Stimulated activated CD4-positive, alpha-beta T cell treated with anti-CD3 and anti-CD28 coated beads, Interleukin-12 subunit alpha, Interleukin-12 subunit beta, amount 100 ng/mL, for 24 hours (primary cell): ENCODE measurements around the gene SAXO1.

Experiments
- DNase-seq, 2 experiments: peaks; one replicate each; pipeline ENCODE4 v3.0.0-alpha.2; 2020; ENCODE audit warnings: low read depth in 2 of 2

The SAXO1 gene

DNA sequence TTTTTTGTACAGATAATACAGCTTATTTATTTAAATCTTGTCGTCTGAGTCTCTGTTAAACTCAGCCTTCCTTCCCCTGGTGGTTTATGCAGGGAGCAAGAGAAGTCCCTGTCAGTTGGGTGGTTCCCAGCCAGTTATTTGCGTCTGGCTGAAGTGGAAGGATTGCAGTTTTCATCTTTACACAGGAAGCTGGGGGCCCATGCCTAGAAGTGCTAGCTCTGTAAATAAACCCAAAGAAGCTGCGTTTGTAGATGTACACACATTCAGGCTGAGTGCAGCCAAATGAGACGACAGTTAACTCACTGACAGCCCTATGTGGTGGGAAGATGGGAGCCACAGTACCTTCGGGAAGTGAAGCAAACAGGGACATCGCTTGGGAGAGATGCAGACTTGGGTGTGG, 122.1 kb downstream of the SAXO1 start:
- DNase-seq, result no peak

DNA sequence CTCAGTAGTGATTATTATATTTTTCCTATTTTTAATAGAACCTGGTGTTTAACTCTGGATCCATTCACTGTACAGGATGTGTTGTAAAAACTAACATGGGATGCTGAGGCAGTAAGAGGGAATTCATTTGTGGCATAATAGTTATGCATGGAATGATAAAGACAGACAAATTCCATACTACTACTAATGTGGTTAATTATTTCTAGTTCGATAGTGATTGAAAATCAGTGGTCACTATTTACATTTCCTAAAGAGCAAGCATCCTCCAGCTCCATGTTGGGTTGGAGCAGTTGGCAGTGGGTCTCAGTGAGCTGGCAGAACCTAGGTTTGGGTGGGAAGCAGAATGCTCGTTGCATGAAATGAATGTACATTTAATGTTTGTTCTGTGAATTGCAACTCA, 122.6 kb downstream of the SAXO1 start:
- DNase-seq, result no peak

DNA sequence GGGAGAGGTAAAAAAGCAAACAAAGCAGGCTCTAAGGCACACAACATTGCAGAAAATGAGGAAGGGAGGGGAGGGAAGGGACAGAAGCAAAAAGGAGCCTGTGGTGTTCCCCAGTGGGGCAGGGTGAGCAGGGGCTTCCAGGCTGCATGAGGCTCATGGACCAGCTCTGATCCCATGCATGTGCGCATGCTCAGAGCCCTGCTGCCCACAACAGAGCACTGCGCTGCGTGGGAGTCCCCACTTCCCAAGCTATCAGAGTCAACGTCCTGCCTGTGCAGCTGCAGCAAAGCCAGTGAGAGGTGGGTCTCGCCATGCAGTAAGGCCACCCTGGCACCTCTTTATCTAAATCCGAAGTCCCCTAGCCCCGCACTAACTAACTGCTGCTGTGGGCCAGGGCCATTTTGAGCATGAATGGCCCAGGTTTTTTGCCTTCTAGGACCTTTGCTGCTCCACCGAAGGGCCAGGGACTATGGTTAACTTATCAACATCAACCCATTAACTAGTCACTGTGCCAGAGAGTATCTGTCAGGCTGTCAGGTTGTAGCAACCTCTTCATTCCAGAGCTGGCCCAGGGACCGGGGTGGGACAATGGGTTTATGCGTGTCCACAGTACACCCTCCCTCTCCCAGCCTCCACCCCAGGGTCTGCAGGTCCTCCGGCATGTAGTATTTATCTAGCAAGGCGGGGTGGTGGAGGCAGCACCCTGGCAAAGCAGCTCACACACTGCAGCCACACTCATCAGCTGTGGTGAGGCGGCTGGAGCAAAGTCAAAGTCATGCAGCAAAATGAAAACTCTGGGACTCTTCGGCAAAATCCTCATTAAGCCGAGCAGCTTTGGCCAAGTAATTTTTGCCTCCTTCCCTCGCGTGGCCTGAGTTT, 123.6 kb downstream of the SAXO1 start:
- DNase-seq, result no peak

DNA sequence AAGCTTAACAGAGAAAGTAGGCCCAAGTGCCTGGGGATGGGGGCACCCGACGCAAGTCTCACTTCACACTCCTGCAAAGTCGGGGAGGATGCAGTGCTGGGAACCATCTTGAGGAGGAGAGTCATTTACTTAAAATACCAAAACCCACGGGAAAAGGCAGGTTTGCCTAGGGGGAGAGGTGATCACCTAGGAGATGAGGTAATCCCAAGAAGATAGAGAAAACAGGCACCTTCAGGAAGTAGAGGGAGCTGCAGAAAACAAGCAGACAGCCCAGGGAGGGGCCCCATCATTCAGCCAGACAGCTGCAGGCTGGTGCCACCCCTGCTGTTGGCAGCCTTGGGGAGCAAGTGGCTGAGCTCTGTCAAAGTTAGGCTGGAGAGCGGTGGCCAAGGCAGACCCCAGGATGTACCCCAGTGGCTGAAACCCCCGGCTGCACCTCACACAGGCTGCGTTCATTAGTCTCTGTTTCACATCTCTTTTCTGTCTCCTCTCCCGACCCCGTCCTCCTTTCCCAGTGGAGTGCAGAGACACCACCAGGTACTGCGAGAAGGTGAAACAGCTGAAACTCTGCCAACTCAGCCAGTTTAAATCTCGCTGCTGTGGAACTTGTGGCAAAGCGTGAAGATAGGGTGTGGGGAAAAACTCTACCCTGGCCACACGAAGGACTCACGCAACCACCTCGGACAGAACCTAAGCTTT, 124.9 kb downstream of the SAXO1 start:
- DNase-seq, result no peak

DNA sequence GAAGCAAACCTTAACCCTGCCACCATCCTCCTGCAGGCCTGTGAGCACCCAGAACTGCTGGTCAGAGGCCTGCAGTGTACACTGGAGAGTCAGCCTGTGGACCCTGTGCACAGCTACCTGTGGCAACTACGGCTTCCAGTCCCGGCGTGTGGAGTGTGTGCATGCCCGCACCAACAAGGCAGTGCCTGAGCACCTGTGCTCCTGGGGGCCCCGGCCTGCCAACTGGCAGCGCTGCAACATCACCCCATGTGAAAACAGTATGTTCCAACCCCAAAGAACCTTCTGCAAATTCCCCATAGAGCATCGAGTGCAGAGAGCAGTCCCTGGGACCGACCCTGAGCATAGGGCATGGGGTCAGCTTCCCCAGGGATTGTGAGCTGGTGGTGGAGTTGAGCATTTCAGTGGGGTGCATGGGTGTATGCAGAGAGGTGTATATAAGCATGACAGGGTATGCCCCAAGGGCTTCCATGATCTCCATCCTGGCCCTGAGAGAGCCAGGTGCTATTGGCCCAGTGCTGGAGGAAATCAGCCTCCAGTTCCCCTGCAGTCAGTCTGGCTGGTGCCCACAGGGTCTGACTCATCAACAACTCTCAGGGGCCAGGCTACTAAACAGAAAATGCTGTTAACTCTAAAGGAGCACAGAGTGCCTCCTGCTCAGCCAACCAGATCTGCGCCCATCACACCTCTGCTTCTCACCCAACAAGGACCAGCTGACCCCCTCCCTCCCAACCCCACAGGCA, 126.2 kb downstream of the SAXO1 start:
- no peak for DNase-seq

DNA sequence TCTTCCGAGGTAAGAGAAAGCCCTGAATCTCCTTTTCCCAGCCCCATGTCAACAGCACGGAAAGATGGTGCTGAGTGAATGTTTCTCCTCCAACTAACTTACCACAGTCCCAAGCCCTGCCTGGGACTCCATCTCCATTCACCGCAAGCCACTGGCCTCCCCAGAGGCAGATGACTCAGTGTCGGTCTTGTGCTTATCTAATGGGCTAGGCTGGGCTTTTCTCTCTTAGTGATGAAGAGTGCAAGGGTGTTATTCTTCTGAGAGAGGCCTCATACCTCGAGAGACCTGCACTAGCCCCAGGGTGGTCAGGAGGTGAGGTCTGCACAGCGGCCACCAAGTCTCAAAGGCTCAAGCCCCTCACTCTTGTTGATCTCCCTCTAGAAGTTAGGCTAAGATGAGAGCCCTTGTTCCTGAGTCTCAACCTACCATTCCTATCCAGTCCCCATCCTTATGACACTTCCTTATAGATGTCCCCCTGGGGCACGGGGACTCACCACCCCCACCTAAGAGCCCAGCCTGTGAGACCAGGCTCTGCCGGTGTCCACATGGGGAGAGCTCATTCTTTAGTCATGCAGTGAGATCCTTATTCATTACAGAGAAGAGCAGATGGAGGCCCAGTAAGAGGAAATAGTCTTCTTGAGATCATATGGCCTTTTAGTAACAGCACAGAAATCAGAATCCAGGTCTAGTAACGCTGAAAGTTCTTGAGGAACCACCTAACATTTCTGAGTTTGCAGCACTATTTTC, 127.0 kb downstream of the SAXO1 start:
- DNase-seq, result no peak

DNA sequence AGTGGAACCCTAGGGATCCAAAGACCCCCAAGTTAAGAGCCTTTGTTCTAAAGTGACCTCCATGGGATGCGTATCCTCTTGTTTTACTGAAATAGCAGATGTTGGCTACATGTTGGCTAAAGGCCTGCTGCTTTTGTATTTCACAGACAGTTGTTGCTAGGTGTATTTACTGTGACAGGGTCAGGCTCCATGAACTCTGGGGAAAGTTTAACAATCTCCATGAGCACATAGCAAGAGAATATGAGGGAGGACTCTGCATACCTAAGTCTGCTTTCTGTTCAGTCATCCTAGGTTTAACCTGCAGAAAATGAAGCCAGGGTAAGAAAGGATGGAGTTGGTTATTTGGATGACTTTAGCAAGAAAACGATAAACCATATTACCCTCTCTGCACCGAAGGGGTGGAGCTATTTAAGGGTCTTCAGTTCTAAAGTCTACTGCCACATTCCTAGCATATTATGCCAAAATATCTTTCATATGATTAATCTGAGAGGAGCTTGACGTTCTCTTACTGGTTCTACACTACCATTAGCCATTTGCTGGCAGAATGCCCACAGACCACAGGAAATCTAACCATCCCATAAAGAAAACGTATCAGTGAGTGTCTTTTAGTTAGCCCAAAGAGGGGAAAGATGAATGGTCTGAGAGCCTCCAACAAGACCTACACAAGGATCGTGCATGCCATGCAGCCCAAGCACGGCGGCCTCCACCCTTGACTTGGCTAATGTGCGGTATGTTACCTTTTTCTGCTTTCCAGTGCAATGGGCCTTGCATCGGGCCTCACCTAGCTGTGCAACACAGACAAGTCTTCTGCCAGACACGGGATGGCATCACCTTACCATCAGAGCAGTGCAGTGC, 127.8 kb downstream of the SAXO1 start:
- DNase-seq, result no peak

DNA sequence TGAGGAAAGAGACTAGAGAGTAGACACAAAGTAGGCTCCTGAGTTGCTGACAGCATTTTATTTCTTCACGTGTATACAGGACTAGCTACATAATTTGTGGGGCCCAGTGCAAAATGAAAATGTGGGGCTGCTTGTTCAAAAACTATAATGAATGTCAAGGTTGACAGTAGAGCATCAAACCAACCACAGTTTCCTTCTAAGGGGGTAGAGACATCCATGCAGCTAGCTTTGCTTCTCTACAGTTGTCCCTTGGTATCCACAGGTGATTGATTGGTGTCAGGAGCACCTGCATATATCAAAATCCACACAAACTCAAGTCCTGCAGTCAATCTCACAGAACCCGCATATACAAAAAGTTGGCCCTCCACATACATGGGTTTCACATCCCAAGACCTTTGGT, 129.6 kb downstream of the SAXO1 start:
- no peak for DNase-seq

DNA sequence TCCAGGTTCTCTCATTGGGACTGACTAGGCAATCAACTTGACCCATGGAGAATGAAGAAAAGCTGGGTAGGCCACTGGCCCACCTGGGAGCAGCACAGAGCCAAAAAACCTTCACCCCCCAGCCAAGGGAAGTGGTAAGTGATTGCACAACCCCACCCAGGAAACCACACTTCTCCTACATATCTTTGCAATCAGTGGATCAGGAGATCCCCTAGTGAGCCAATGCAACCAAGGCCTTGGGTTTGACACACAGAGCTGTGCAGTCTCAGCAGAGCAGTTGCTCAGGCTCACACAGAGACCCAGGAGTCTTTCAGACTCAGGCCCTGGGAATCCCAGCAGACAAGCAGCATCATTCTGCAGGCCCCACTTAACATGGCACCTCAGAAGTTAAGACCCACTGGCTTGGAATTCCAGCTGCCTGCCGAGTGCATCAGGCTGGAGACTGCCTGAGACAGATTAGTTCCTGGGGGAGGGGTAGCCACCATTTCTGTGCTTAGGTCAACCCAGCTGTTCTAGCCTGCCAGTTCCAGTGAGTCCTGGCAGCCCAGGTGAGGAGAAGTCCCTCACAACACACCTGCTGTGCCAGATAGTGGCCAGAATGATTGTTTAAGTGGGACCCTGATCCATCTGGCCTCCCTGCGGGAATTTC, 136.4 kb downstream of the SAXO1 start:
- no peak for DNase-seq

DNA sequence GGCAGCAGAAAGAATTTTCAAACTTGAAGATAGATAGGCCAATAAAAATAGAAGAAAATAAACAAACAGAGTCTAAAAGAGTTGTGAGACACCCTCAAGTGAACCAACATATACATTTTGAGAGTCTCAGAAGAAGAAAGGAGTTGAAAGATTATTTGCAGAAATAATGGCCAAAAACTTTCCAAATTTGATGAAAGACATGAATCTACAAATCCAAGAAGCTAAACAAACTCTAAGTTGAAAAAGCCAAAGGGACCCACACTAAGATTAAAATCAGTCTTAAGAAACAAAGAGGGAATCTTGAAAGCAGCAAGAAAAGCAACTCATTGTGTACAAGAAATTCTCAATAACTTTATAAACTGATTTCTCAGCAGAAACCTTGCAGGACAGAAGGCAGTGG, 137.0 kb downstream of the SAXO1 start:
- DNase-seq, result no peak

DNA sequence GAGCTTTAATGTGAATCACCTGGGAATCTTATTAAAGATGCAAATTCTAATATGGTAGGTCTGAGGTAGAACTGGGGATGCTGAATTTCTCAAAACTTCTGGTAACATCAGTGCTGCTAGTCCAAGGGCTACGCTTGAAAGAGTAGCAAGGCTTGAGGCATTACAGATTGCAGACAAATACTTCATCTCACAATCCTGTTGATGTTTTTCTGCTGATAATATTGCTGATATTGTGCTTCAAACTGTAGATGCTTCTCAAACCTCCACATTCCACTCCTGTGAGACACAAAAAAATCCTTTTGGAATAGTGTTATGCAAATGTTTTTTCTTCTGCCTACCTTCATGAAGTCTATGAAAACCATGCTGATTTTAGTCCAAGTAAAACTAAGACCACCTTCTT, 139.5 kb downstream of the SAXO1 start:
- DNase-seq, result no peak

DNA sequence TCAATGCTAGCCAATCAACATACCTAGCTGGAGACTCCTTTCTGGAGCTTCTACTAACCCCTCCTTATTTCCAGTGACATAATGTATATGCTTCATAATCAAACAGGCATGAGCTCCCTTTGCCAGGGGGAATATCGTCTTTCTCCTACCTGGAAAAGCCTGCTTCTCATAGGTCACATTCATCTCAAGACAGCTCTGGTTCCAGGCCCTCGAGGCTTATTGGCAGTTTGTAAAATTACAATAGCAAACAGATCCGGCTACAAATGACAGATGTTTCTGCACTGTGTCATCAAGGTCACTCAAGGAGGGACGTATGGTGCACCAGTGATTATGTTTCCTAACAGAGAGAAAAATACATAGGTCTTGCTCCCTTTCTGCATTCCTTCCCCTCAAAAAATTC, 140.0 kb downstream of the SAXO1 start:
- no peak for DNase-seq

DNA sequence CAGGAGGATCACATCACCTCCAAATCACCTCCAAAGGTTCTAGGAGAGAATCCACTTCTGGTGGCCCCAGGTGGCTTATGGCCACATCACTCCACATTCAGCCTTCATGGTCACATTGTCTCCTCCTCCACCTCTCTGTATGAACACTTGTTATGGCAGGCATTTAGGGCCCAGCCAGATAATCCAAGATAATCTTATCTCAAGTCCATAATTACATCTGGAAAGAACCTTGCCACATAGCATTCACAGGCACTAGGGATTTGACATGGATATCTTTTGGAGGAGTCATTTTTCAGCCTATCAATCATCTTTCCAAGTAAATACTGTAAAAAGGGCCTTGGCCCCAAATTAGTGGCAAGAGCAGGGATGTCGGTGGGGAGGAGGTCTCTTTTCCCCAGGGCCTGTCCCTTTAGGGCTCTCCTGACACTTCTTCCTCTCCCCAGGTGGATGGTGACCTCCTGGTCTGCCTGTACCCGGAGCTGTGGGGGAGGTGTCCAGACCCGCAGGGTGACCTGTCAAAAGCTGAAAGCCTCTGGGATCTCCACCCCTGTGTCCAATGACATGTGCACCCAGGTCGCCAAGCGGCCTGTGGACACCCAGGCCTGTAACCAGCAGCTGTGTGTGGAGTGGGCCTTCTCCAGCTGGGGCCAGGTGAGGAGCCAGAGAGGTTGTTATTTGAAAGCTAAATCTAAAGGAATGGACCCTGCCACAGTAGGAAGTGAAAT, 140.9 kb downstream of the SAXO1 start:
- no peak for DNase-seq

DNA sequence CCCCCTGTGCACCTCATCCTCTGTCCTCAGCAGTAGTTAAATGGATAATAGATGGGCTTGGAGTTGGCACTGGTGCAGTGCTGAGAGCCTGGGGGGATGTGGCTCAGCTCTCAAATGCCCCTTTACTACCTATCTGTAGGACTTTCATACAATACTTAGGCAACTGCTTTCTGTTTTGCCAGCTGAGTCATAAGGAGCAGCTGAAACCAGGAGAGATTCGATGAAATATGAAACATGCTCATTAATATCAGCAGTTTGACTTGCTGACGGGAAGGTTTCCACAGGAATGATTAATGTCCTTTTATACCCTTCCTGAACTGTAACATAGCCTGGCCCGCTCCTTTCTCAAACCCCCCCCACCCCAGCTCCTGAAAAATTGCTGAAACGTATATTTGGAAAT, 142.6 kb downstream of the SAXO1 start:
- DNase-seq, result no peak

DNA sequence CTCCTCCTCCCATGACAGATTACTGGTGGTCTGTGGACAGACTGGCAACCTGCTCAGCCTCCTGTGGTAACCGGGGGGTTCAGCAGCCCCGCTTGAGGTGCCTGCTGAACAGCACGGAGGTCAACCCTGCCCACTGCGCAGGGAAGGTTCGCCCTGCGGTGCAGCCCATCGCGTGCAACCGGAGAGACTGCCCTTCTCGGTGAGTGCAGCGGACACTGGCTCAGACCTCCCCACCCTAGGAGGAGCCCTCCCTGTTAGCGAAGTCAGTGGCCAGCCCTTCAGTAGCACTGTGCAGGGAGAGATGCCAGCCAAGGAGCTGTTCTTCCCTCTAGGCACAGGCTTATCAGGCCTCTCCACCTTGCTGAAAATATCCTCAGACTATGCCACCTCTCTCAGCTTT, 143.5 kb downstream of the SAXO1 start:
- no peak for DNase-seq

DNA sequence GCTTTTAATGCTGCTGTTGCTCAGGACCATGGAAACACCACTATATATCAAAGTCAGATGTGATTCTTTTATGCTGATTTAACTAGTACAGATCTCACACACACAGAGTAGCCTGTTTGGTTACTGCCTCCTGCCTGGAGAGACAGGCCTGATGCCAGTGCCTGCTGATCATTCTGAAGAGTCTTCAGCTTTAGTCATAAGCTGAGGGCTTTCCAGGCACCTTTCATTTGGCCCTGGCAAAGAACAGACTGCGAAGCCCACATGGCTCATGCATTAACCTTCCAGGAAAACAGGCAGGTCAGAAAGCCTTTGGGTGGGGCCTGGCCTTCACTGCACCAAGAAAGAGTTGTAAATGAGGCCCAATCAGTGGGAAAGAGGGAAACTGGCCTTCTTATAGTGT, 144.7 kb downstream of the SAXO1 start:
- DNase-seq, result no peak

DNA sequence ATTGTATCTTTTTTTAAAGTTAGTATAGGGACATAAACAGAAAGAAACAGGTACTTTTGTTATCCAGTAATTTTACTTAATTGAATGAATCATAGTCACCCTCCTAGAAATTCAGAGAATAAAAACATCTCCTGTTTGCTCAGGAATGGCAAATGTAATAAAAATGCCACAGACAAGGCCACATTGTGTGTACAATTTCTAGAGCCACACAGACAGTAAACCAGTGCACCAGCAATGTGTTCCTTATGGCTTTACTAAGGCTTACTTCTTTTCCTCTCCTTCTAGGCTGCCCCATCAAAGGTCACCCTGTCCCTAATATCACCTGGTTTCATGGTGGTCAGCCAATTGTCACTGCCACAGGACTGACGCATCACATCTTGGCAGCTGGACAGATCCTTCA, 145.5 kb downstream of the SAXO1 start:
- DNase-seq, result no peak

DNA sequence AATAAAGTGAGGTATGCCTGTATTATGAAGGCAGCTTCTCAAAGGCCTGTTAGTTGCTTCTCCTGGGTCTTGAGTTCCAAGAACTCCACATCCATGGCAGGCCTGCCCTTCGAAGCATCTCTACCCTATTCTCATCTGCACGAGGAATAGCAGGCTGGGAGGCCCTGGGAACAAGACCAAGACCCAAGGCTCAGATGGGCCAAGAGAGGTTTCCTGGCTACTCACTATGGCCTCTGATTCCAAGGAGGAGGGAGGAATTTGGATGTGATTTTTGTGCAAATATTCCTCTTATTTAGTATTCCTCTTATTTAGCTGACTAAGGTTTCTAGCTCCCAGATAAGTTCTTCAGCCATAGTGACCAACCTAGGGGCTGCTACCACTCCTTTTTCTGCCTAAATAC, 151.3 kb downstream of the SAXO1 start:
- no peak for DNase-seq

DNA sequence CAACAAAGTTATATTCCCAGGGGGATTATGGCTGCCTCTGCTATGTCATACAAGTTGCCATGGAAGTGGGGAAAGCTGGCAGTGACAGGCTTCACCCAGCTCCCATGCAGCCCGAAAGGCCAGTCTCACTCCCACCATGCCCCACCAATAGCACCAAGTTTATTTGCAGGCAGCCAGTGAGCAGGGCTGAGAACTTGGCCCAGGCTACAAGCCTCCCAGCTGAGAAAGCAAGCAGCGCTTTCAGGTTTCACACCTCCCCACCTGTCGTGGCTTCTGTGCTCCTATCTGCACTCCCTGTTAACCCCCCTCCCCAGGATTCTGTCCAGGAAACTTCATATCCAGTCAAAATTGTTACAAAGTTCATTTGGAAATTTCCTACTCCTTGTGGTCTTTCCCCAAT, 155.0 kb downstream of the SAXO1 start:
- no peak for DNase-seq
